SK-N-SH treated with all-trans-retinoic acid at 6 μM for 48 hours (cell line): Measurements from ENCODE around the gene DNAJC30.

ENCODE experiments used
- BACH2 ChIP-seq: fragments of 250-450 bp; sonication (Bioruptor Pico); IDR thresholded peaks from 2 replicates; pipeline ENCODE4 v1.9.0; 2021; ENCODE audit warnings: mild to moderate bottlenecking, borderline replicate concordance
- CREB5 ChIP-seq: fragments of 250-450 bp; sonication (Bioruptor Pico); IDR thresholded peaks from 2 replicates; pipeline ENCODE4 v1.5.1; 2020; ENCODE audit warnings: low read depth, mild to moderate bottlenecking, moderate library complexity
- CSDC2 ChIP-seq: fragments of 250-450 bp; sonication (Bioruptor Pico); IDR thresholded peaks from 2 replicates; pipeline ENCODE4 v1.5.0; 2020; ENCODE audit warnings: mild to moderate bottlenecking, moderate library complexity
- ESRRG ChIP-seq: fragments of 250-450 bp; sonication (Bioruptor Pico); IDR thresholded peaks from 2 replicates; pipeline ENCODE4 v1.6.1; 2021; ENCODE audit warnings: mild to moderate bottlenecking
- OSR1 ChIP-seq: fragments of 250-450 bp; sonication (Bioruptor Pico); IDR thresholded peaks from 2 replicates; pipeline ENCODE4 v1.8.0; 2022; ENCODE audit warnings: moderate library complexity, mild to moderate bottlenecking, inconsistent platforms
- ZC3H10 ChIP-seq: fragments of 250-450 bp; sonication (Bioruptor Pico); IDR thresholded peaks from 2 replicates; pipeline ENCODE4 v1.5.1; 2021; ENCODE audit warnings: mild to moderate bottlenecking, moderate library complexity
- ZFP3 ChIP-seq: fragments of 250-450 bp; sonication (Bioruptor Pico); IDR thresholded peaks from 2 replicates; pipeline ENCODE4 v1.5.0; 2020; ENCODE audit warnings: mild to moderate bottlenecking, moderate library complexity
- ZNF565 ChIP-seq: fragments of 450-650 bp; formaldehyde crosslinking; conservative IDR thresholded peaks from 2 replicates; pipeline ENCODE4 v1.5.0; 2020; ENCODE audit warnings: low read depth, mild to moderate bottlenecking, moderate library complexity
- ZNF70 ChIP-seq: fragments of 450-650 bp; formaldehyde crosslinking; IDR thresholded peaks from 2 replicates; pipeline ENCODE4 v1.5.0; 2020; ENCODE audit warnings: mild to moderate bottlenecking, moderate library complexity
- TF ChIP-seq, protein P1 (sequence below): fragments of 250-450 bp; sonication (Bioruptor Pico); IDR thresholded peaks from 2 replicates; pipeline ENCODE4 v1.5.0; 2020; ENCODE audit warnings: mild to moderate bottlenecking, moderate library complexity
- TF ChIP-seq, protein P2 (sequence below): fragments of 250-450 bp; sonication (Bioruptor Pico); IDR thresholded peaks from 2 replicates; pipeline ENCODE4 v1.8.0; 2020; ENCODE audit warnings: mild to moderate bottlenecking, moderate library complexity, borderline replicate concordance

DNA sequence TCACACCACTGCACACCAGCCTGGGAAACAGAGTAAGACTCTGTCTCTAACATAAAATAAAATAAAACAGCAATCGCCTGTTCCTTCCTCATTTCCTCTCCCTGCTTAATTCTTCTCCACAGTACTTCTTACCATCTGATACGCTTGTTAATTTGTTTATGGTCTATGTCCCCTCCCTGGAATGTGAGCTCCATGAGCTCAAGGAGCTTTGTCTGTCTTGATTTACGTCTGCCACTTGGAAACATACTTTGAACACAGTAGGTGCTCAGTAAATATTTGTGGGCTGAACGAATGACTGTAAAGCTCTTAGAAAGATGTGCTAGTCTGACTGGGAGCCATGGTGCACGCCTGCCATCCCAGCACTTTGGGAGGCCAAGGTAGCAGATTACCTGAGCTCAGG lies 45.3 kb upstream of the DNAJC30 start:
- TF ChIP-seq ZFP3 (CRISPR knock-in tag) (no peak), ZC3H10 (CRISPR knock-in tag) (no peak), ZNF70 (no peak), ESRRG (CRISPR knock-in tag) (no peak), ZNF565 (no peak), CREB5 (no peak), BACH2 (CRISPR knock-in tag) (no peak), CSDC2 (no peak), OSR1 (no peak)
- TF ChIP-seq, protein P1, sequence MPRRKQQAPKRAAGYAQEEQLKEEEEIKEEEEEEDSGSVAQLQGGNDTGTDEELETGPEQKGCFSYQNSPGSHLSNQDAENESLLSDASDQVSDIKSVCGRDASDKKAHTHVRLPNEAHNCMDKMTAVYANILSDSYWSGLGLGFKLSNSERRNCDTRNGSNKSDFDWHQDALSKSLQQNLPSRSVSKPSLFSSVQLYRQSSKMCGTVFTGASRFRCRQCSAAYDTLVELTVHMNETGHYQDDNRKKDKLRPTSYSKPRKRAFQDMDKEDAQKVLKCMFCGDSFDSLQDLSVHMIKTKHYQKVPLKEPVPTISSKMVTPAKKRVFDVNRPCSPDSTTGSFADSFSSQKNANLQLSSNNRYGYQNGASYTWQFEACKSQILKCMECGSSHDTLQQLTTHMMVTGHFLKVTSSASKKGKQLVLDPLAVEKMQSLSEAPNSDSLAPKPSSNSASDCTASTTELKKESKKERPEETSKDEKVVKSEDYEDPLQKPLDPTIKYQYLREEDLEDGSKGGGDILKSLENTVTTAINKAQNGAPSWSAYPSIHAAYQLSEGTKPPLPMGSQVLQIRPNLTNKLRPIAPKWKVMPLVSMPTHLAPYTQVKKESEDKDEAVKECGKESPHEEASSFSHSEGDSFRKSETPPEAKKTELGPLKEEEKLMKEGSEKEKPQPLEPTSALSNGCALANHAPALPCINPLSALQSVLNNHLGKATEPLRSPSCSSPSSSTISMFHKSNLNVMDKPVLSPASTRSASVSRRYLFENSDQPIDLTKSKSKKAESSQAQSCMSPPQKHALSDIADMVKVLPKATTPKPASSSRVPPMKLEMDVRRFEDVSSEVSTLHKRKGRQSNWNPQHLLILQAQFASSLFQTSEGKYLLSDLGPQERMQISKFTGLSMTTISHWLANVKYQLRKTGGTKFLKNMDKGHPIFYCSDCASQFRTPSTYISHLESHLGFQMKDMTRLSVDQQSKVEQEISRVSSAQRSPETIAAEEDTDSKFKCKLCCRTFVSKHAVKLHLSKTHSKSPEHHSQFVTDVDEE, result no peak
- TF ChIP-seq, protein P2, sequence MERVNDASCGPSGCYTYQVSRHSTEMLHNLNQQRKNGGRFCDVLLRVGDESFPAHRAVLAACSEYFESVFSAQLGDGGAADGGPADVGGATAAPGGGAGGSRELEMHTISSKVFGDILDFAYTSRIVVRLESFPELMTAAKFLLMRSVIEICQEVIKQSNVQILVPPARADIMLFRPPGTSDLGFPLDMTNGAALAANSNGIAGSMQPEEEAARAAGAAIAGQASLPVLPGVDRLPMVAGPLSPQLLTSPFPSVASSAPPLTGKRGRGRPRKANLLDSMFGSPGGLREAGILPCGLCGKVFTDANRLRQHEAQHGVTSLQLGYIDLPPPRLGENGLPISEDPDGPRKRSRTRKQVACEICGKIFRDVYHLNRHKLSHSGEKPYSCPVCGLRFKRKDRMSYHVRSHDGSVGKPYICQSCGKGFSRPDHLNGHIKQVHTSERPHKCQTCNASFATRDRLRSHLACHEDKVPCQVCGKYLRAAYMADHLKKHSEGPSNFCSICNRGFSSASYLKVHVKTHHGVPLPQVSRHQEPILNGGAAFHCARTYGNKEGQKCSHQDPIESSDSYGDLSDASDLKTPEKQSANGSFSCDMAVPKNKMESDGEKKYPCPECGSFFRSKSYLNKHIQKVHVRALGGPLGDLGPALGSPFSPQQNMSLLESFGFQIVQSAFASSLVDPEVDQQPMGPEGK (CRISPR knock-in tag), result no peak
